Pulmonary artery endothelial cell (primary cell): ENCODE data around the gene TBX1. TPM values are rescaled to one million over a fixed set of nuclear protein-coding genes. Genes with fewer than 3 reads are reported as not detected.
"Not testable (repeated sequence)": the region's sequence is repeated elsewhere in the genome, so short reads cannot be mapped to it uniquely, and the experiment has no call there.

Experiments used
- DNase-seq: peaks from one replicate; pipeline ENCODE4 v3.0.0-alpha.2; 2011; ENCODE audit warnings: low read depth, low spot score
- total RNA-seq: library from RNA; depleted of rRNA; stranded (reverse); fragments of >200 nt; gene quantifications from 2 replicates; pipeline ENCODE4 v1.2.3, GENCODE V29; 2014

TBX1 gene
- total RNA-seq, 1 donor from 2014 or later: 6.5 TPM

DNA sequence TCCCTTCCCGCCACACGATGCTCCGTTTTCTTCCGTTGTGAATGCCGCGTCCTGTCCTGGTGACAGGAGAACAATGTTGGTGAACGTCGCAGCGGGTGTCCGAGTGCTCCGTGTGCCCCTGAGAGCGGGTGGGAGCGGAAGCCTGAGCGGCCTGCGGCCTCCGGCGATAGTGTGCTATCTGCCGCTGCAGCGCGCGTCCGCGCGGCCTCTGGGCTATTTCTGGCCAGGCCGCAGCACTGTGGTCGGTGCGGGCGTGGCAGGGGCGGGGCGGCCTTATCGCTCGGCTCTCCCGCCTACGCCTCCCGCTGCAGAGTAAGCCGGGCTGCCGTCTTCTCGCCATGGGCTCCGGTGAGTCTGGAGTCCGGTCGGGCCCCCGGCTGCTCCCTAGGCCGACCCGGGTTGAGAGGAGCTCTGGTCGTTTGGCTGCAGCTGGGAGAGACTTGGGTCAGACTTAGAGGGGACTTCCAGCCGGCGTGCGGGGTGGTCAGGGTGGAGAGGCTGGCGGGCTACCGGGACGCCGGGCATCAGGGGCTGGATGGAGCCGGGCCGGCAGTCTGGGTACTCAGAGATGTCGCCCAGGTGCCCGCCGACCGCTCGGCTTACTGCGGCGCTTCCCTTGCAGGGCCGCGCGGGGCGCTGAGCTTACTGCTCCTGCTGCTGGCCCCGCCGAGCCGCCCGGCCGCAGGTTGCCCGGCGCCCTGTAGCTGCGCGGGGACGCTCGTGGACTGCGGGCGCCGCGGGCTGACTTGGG, 37.2 kb upstream of the TBX1 start, which contains the start of gene GP1BB:
Gene GP1BB, plus strand, starts transcription at position 308 of the 751 bp plus-strand sequence. Its CDS starts 31 bp downstream, at position 339.
- DNase-seq: no peak

DNA sequence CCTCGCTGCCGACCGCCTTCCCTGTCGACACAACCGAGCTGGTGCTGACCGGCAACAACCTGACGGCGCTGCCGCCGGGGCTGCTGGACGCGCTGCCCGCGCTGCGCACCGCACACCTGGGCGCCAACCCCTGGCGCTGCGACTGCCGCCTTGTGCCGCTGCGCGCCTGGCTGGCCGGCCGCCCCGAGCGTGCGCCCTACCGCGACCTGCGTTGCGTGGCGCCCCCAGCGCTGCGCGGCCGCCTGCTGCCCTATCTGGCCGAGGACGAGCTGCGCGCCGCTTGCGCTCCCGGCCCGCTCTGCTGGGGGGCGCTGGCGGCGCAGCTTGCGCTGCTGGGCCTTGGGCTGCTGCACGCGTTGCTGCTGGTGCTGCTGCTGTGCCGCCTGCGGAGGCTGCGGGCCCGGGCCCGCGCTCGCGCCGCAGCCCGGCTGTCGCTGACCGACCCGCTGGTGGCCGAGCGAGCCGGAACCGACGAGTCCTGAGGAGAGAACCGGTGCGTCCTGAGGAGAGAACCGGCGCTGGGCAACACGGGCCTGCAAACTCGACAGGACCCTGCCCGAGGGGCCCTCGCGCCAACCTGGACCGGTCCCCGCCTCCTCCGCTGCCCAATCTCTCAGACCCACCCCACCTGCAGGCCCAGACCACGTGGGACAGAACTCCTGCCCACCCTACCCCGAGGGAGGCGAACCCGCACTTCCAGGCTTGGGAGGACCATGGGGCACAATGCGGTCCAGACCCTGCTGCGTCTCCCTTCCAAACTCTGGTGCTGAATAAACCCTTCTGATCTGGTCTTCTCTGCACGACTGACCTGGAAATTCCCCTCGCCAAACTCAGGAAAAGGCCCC, 36.4 kb upstream of the TBX1 start:
- no peak for DNase-seq

DNA sequence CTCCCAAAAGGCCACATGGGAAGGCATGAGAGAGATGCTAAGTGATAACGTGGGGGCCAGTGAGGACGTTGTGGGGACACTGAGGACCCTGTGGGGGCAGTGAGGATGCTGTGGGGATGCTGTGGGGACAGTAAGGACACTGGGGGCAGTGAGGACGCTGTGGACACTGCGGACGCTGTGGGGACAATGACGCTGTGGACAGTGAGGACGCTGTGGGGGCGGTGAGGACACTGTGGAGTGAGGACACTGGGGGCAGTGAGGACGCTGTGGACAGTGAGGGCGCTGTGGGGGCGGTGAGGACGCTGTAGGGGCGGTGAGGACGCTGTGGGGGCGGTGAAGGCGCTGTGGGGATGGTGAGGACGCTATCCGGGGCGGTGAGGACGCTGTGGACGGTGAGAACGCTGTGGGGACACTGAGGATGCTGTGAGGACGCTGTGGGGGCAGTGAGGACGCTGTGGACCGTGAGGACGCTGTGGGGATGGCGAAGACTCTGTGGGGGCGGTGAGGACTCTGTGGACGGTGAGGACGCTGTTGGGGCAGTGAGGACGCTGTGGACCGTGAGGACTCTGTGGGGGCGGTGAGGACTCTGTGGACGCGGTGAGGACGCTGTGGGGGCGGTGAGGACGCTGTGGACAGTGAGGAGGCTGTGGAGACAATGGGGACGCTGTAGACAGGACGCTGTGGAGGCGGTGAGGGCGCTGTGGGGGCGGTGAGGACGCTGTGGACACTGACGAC, 35.5 kb upstream of the TBX1 start:
- no peak for DNase-seq

DNA sequence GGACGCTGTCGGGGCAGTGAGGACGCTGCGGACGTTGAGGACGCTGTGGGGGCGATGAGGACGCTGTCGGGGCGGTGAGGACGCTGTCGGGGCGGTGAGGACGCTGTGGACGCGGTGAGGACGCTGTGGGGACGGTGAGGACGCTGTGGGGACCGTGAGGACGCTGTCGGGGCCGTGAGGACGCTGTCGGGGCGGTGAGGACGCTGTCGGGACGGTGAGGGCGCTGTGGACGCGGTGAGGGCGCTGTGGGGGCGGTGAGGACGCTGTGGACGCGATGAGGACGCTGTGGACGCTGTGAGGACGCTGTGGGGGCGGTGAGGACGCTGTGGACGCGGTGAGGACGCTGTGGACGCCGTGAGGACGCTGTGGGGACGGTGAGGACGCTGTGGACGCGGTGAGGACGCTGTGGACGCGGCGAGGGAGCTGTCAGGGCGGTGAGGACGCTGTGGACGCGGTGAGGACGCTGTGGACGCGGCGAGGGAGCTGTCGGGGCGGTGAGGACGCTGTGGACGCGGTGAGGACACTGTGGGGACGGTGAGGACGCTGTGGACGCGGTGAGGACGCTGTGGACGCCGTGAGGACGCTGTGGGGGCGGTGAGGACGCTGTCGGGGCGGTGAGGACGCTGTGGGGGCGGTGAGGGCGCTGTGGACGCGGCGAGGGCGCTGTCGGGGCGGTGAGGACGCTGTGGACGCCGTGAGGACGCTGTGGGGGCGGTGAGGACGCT, 34.4 kb upstream of the TBX1 start:
- not testable (repeated sequence) for DNase-seq

DNA sequence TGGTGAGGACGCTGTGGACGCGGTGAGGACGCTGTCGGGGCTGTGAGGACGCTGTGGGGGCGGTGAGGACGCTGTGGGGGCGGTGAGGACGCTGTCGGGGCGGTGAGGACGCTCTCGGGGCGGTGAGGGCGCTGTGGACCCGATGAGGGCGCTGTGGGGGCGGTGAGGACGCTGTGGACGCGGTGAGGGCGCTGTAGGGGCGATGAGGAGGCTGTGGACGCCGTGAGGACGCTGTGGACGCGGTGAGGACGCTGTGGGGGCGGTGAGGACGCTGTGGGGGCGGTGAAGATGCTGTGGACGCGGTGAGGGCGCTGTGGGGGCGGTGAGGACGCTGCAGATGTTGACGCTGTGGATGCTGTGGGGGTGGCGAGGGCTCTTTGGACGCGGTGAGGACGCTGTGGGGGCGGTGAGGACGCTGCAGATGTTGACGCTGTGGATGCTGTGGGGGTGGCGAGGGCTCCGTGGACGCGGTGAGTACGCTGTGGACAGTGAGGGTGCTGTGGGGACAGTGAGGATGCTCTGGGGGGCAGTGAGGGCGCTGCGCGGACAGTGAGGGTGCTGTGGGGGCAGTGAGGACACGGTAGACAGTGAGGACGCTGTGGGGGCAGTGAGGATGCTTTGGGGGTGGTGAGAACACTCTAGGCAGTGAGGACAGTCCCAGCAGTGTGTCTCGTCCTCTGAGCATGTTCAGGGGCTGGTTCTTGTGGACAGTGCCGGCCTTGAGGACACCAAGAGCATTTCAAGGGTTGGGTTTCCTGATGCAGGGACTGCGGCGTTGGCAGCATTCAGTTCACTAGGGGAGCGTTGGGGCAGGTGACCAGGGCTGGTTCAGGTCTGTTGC, 33.0 kb upstream of the TBX1 start:
- no peak for DNase-seq

DNA sequence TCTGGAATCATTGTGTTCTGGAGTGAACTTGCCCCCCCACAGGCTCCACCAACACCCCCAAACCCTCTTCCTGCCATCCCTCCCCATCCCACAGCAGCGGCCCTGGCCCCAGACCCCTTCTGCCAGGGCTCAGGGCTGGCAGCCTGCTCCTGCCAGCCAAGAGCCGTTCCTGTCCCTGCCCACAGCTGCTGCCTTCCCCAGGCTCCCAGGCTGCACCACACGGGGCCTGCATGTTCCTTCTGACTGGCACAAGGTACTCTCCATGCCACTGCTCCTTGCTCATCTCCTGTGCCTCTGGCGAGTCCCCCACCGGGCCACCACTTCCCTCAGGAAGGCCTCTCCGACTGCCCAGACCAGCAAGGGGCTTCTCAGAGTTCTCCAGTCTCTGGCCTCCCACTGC, 32.3 kb upstream of the TBX1 start:
- no peak for DNase-seq

DNA sequence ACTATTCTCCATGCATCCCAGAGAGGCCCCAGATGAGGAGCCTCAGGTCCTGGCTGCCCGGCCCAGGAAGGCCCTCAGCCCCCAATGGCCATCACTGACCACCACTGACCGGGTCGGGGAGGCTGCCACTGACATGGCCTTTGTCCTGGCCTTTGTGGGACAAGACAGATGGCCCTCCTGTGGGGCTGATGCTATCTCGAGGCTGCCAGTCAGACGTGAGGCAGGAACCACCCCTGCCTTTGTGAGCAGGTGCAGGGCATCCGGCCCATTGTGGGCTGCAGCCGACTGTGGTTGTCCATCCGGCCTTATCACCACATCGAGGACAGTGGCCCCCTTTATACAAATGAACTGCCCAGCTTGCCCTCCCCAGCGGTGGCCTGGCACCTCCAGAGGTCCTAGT, 31.7 kb upstream of the TBX1 start:
- DNase-seq: no peak

DNA sequence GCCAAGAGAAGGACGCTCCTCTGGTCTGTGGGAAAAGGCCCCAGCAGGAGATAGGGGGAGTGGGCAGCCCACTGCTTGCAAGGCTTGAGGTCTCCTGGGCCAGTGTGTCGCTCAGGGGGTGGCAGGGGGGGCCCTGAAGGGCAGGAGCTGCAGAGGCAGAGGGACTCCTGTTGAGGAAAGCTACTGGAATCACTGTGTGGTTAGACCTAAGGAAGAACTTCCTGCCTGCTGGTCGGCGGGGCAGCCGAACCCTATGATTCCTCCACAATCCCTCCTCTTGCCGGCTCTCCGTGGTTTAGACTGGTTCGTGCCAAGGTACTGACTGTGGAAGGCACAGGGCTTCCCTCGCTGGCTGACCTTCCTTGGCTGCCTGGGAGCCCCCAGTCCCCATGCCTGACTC, 31.1 kb upstream of the TBX1 start:
- DNase-seq: no peak

DNA sequence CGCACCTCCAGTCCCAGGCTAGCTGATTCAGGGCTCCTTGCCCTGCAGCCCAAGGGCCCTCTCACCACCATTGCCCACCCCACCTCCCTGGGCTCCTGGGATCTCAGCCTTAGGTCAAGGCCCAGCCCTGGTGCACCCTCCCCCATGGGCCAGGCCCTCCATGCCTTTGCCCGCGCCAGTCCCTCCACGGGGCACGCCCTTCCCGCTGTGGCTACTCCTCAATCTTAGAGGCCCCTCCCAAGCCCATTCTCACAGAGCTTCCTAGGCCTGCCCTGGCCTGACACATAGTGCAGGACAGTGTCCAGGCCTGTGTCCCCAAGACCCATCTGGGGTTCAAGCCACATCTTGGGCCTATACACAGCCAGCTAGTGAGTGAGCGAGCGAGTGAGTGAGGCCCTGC, 30.4 kb upstream of the TBX1 start:
- no peak for DNase-seq

DNA sequence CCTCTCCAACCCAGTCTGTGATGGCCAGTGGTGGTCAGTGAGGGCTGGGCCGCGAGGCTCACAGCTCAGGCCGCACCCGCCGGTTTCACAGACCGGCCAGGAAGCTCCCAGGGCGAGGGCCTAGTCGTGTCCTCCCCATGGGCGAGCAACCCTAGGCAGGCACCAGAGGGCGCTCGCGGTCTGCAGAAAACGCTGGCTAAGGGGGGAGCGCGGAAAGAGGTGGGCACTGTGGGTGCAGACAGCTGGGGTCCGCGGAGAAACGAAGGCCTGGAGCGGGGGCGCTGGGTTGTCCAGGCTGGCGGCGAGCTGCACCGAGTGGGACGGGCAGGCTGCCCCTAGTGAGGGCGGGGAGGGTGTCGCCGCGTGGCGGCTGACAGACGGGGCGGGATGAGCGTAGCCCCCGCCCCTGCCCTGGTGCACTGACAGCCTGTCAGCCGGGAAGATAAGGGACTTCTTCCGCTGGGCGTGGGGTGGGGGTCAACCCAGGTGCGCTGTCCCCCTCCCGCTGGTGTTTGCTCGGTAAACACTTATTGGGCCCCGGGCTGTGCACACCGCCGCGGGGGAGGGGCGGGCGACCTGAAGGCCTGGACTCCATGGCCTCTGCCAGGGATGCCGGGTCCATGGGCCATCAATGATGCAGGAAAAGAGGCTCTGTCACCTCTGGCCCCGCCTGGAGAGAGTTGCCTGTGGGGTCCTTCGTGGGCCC, 29.8 kb upstream of the TBX1 start:
- DNase-seq: peak; percentile 17

DNA sequence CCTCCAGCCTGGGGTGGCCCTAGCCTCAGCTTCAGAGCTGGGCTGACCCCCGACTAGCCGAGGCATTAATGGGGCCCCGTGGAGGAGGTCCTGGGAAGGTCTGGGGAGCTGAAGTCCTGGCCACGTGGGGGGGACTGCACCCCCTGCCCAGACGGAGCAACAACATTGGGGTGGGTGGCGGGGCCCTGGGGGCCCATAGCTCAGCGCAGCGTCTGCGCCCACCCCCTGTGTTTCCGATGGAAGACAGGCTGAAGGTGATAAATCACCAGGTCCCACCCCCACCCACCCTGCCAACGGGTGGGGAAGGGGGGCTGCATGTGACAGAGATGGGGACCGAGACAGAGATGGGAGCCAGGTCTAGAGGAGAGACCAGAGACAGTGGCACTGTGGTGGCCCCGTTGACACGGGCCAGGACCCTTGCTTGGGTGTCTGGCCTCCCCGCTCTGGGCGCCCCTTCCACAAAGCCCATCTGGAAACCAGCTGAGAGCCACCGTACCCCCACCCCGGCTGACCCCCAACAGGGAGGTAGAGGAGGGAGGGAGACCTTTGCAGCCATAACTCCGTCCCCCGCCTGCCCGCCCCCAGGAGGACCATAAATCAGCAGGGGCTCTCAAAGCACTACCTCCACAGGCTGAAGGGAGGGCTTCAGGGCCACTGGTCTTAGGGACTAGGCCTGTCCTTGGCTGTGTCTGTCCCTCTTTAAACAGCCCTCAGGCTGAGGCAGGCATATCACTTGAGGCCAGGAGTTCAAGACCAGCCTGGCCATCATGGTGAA, 29.0 kb upstream of the TBX1 start:
- no peak for DNase-seq

DNA sequence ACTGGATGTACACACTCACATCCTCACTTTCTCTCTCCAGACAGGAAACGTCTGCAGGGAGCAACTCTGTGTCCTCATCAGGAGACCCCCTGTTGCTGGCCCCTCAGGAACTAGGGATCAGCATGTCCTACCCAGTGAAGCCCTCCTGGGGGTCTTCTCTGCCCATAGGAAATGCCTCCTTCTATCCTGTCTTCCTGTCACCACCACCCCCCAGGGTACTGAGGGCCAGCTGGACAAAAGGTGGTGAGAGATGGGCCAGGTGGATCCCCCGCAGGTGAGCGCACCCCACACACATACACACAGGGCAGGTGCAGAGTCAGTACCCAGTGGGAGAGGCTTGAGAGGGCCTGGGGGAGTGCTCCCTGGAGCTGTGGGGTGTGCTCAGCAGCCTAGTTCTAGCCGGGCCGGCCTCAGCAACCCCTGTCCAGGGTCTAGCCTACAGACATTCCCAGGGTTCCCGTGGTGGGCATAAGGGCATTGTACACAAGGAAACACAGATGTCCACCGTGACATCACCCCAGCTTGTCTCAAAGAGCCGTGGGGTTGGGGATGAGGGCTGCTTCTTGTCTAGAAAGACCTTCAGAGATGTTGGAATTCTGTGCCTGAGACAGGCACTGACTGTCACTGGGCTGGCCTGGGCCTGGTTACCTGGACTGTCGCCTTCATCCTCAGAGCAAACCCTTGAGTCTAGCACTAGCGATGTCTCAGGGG, 28.0 kb upstream of the TBX1 start:
- DNase-seq: no peak

DNA sequence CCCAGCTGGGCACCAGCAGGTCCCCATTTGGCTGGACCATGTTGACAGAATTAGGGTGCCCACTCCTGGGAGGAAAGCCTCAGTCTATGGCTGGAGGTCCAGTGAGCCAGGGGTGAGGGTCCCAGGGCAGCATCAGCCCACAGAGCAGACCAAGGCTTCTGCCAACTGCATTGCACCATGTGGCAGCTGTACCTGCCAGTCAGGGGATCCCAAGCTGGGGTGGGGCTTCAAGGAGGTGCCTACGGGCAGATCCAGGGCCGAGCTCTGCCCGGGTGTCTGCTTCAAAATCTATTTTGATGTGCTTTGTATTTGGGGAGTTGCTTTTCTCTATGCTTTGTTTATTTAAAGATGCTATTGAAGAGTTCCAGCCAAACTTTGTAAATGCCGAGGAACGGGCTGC, 26.8 kb upstream of the TBX1 start:
- no peak for DNase-seq

DNA sequence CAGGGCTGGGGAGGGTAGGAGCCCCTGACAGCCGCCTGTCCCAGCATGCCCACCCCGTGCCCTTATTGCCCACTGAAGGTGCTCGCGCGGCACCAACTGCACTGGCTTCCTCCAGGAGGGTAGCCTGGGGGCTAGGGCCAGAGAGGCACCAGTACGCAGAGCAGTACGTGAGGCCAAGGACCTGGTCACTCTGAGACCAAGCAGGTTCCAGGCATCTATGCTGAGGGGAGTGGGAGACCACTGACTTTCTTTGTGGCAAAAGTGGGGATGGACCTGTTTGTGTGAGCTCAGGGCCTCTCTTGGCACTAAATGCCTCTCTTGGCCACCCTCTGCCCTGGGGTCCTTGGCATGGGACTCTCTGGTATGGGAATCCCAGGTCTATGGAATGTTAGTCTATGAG, 26.4 kb upstream of the TBX1 start:
- DNase-seq: no peak

DNA sequence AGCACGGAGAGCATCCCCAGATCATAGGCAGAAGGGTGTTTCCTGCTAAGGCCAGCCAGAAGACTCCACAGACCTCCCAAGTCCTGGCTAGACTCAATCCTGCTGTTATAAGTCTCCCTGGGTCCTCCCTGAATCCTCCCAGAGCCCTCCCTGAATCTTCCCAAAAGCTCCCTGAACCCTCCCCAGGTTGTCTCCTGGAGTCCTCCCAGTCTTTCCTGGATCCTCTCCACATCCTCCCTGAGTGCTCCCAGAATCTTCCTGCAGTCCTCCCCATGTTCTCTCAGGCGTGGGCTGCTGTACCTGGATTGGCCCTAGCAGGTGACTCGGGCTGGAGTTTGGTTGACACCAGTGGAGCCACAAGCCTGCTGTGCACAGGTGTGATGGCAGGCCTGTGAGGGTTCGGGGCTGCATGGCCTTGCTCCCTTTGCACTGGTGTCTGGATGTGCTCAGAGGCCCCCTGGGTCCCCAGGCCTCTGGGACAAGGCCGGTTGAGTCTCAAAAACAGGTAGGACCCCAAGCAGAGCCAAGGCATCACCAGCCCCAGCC, 25.7 kb upstream of the TBX1 start:
- no peak for DNase-seq

DNA sequence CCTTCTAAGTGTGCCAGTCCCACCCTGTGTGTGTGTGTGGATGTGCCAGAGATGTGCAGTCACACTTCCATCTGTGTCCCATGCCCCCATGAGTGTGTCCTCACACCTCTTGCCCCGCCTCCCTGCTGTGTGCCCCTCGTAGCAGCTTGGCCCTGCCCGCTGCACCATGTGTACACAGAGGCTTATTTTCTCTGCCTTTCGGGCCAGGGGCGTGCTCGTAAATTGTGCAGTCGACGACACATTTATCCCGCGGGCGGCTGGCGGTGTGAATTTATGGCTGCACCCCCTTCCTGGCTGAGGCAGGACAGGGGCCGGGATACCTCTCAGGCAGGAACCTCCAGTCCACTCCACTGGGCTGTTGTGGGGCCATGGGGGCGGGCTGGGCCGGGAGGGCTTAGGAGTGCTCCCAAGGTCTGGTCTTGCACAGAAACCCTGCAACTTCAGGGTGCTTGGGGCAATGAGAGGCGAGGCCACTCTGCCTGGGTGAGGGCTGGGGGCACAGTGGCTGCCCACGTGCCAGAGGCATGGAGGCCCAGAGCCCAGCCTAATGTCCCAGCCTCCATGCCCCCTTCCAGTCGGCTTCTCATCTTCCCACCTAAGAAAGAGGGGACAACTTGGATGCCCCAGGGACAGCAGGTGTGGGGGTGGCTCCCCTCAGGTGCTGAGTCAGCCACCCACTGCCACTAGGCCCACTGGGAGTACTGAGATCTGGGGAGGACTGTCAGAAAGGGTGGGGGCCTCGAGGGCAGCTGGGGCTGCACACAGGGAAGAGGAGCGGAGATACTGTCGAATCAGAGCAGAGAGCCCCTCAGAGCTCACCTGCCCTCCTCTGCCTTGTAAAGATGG, 24.7 kb upstream of the TBX1 start:
- no peak for DNase-seq
